IMR-90 (cell line): ENCODE results near the gene DIAPH2. TPM values are rescaled to one million over a fixed set of nuclear protein-coding genes. Genes with fewer than 3 reads are reported as not detected.

Experiments
- ATAC-seq: fragments of 200-7000 bp; cut with Tn5 transposase; 2 replicates; pipeline ENCODE4 v1.9.1; 2020; ENCODE audit warnings: low read depth, mild to moderate bottlenecking, moderate library complexity
- BruUV-seq: library from RNA; stranded (reverse); fragments of 400-500 nt; replicated peaks from 2 replicates; lab custom pipeline; 2021; lab: Mats Ljungman, UMichigan
- CTCF ChIA-PET: fragments of 300-600 bp; formaldehyde crosslinking; extraction: SDS; loops from one replicate; lab custom pipeline; 2021; ENCODE audit warnings: antibody characterized with exemption; lab: Yijun Ruan, JAX
- POLR2A ChIA-PET: fragments of 300-600 bp; sonication (Branson Sonifier 250); formaldehyde crosslinking; loops from one replicate; lab custom pipeline; 2022; ENCODE audit warnings: antibody characterized with exemption; ENCODE audit not compliant: unreplicated experiment; lab: Charles Lee
- DNase-seq: peaks from one replicate; pipeline ENCODE4 v3.0.0; 2013
- H2AFZ ChIP-seq: replicated peaks from 2 replicates; pipeline ENCODE3; 2013; ENCODE audit warnings: low read length, mild to moderate bottlenecking; ENCODE audit not compliant: poor library complexity
- H2AK5ac ChIP-seq: 2 replicates; pipeline ENCODE4 v1.6.1; 2013; ENCODE audit warnings: low read depth, low read length, inconsistent platforms
- H2AK9ac ChIP-seq: replicated peaks from 2 replicates; pipeline ENCODE3; 2013; ENCODE audit warnings: mild to moderate bottlenecking, low read depth, low read length, moderate library complexity; ENCODE audit not compliant: poor library complexity
- H2BK120ac ChIP-seq: 2 replicates; pipeline ENCODE4 v1.6.1; 2013; ENCODE audit warnings: low read depth, low read length, inconsistent platforms
- H2BK15ac ChIP-seq: 3 replicates; pipeline ENCODE4 v1.6.1; 2013; ENCODE audit warnings: low read depth, low read length, inconsistent platforms
- H2BK20ac ChIP-seq: 2 replicates; pipeline ENCODE4 v1.6.1; 2013; ENCODE audit warnings: low read depth, mild to moderate bottlenecking, inconsistent platforms, low read length, moderate library complexity
- H2BK5ac ChIP-seq: 2 replicates; pipeline ENCODE4 v1.6.1; 2013; ENCODE audit warnings: mild to moderate bottlenecking, low read depth, low read length, inconsistent platforms; ENCODE audit not compliant: poor library complexity, severe bottlenecking
- H3K14ac ChIP-seq: replicated peaks from 2 replicates; pipeline ENCODE4 v1.6.1; 2013; ENCODE audit warnings: low read depth, low read length, inconsistent platforms
- H3K18ac ChIP-seq: 2 replicates; pipeline ENCODE4 v1.6.1; 2013; ENCODE audit warnings: low read depth, low read length, control low read depth
- H3K23ac ChIP-seq: 2 replicates; pipeline ENCODE4 v1.6.1; 2013; ENCODE audit warnings: low read depth, low read length, inconsistent platforms
- H3K27ac ChIP-seq: 2 replicates; pipeline ENCODE4 v1.5.1; 2013; ENCODE audit warnings: mild to moderate bottlenecking, control low read depth, low read length; ENCODE audit not compliant: insufficient read depth
- H3K27me3 ChIP-seq: 2 replicates; pipeline ENCODE4 v1.6.1; 2013; ENCODE audit warnings: low read length; ENCODE audit not compliant: control insufficient read depth, insufficient read depth
- H3K36me3 ChIP-seq: 2 replicates; pipeline ENCODE4 v1.6.1; 2013; ENCODE audit warnings: low read length, mixed read lengths; ENCODE audit not compliant: control insufficient read depth, insufficient read depth
- H3K4ac ChIP-seq: 2 replicates; pipeline ENCODE4 v1.6.1; 2013; ENCODE audit warnings: low read depth, low read length, inconsistent platforms
- H3K4me1 ChIP-seq: 2 replicates; pipeline ENCODE4 v1.6.1; 2013; ENCODE audit warnings: low read length, mixed read lengths; ENCODE audit not compliant: control insufficient read depth, insufficient read depth
- H3K4me2 ChIP-seq: 2 replicates; pipeline ENCODE4 v1.6.1; 2013; ENCODE audit warnings: low read depth, mild to moderate bottlenecking, control low read depth, low read length, moderate library complexity
- H3K4me3 ChIP-seq: 2 replicates; pipeline ENCODE4 v1.5.1; 2013; ENCODE audit warnings: low read depth, mild to moderate bottlenecking, control low read depth, low read length, moderate library complexity; ENCODE audit not compliant: insufficient read depth
- H3K56ac ChIP-seq: 2 replicates; pipeline ENCODE4 v1.6.1; 2013; ENCODE audit warnings: low read length, inconsistent platforms; ENCODE audit not compliant: insufficient read depth; ENCODE audit errors: extremely low read depth
- H3K79me1 ChIP-seq, 2 experiments: 2 replicates each; pipeline ENCODE4 v1.6.1; 2013; ENCODE audit warnings: low read length in 2 of 2, inconsistent platforms in 1 of 2, low read depth in 1 of 2
- H3K9ac ChIP-seq: 2 replicates; pipeline ENCODE4 v1.6.1; 2013; ENCODE audit warnings: low read depth, low read length, control low read depth
- H3K9me1 ChIP-seq: 2 replicates; pipeline ENCODE4 v1.6.1; 2013; ENCODE audit warnings: low read length, inconsistent platforms; ENCODE audit not compliant: insufficient read depth
- H3K9me3 ChIP-seq: 2 replicates; pipeline ENCODE4 v1.6.1; 2013; ENCODE audit warnings: low read length; ENCODE audit not compliant: control insufficient read depth, insufficient read depth
- H4K20me1 ChIP-seq: 2 replicates; pipeline ENCODE4 v1.6.1; 2013; ENCODE audit warnings: low read length, inconsistent platforms; ENCODE audit not compliant: insufficient read depth
- H4K5ac ChIP-seq: 2 replicates; pipeline ENCODE4 v1.6.1; 2013; ENCODE audit warnings: mild to moderate bottlenecking, low read depth, low read length, control low read depth
- H4K8ac ChIP-seq, 2 experiments: 2 replicates each; pipeline ENCODE4 v1.6.1; 2013; ENCODE audit warnings: low read depth in 2 of 2, low read length in 2 of 2, control low read depth in 1 of 2, inconsistent platforms in 1 of 2
- H4K91ac ChIP-seq: 2 replicates; pipeline ENCODE4 v1.6.1; 2013; ENCODE audit warnings: low read depth, low read length, inconsistent platforms; ENCODE audit not compliant: insufficient read depth
- BHLHE40 ChIP-seq: fragments of 150-350 bp; IDR thresholded peaks from 2 replicates; pipeline ENCODE4 v1.6.1; 2016; ENCODE audit warnings: mild to moderate bottlenecking, low read depth, low read length
- CEBPB ChIP-seq: IDR thresholded peaks from 2 replicates; pipeline ENCODE4 v1.6.1; 2012; ENCODE audit warnings: low read depth, low read length, improper control_type of control experiment
- CHD1 ChIP-seq: IDR thresholded peaks from 2 replicates; pipeline ENCODE4 v1.6.1; 2012; ENCODE audit warnings: low read depth, low read length, improper control_type of control experiment
- CTCF ChIP-seq: conservative IDR thresholded peaks from 2 replicates; pipeline ENCODE4 v1.5.1; 2012; ENCODE audit warnings: mild to moderate bottlenecking, low read depth, low read length, improper control_type of control experiment
- FOS ChIP-seq: fragments of 150-350 bp; IDR thresholded peaks from 2 replicates; pipeline ENCODE4 v1.6.1; 2016; ENCODE audit warnings: low read depth, low read length
- MAFK ChIP-seq: IDR thresholded peaks from 2 replicates; pipeline ENCODE4 v1.6.1; 2012; ENCODE audit warnings: low read depth, low read length, improper control_type of control experiment
- MAZ ChIP-seq: IDR thresholded peaks from 2 replicates; pipeline ENCODE4 v1.6.1; 2012; ENCODE audit warnings: low read depth, mild to moderate bottlenecking, low read length, improper control_type of control experiment, moderate library complexity, borderline replicate concordance
- MXI1 ChIP-seq: IDR thresholded peaks from 2 replicates; pipeline ENCODE4 v1.6.1; 2012; ENCODE audit warnings: low read depth, mild to moderate bottlenecking, low read length, moderate library complexity, borderline replicate concordance
- NFE2L2 ChIP-seq: fragments of 150-350 bp; IDR thresholded peaks from 2 replicates; pipeline ENCODE4 v1.6.1; 2016; ENCODE audit warnings: low read depth, mild to moderate bottlenecking, low read length
- POLR2A ChIP-seq: IDR thresholded peaks from 2 replicates; pipeline ENCODE4 v1.6.1; 2012; ENCODE audit warnings: mild to moderate bottlenecking, low read depth, low read length
- RAD21 ChIP-seq: IDR thresholded peaks from 2 replicates; pipeline ENCODE4 v1.6.1; 2012; ENCODE audit warnings: low read length, improper control_type of control experiment
- RCOR1 ChIP-seq: IDR thresholded peaks from 2 replicates; pipeline ENCODE4 v1.6.1; 2012; ENCODE audit warnings: mild to moderate bottlenecking, low read length, improper control_type of control experiment; ENCODE audit not compliant: insufficient replicate concordance
- RFX5 ChIP-seq: IDR thresholded peaks from 2 replicates; pipeline ENCODE4 v1.8.0; 2012; ENCODE audit warnings: low read depth, mild to moderate bottlenecking, low read length, moderate library complexity
- SMC3 ChIP-seq: fragments of 150-350 bp; IDR thresholded peaks from 2 replicates; pipeline ENCODE4 v1.6.1; 2016; ENCODE audit warnings: low read depth, mild to moderate bottlenecking, antibody characterized with exemption, low read length, moderate library complexity
- USF2 ChIP-seq: fragments of 150-350 bp; IDR thresholded peaks from 2 replicates; pipeline ENCODE4 v1.6.1; 2017; ENCODE audit warnings: mild to moderate bottlenecking, antibody characterized with exemption, low read length, low read depth
- WGBS, 2 experiments: methylation state at CpG; one replicate each; pipeline versions ENCODE4 v1.1.5 to v1.1.7; 2013; ENCODE audit warnings: missing lambda C conversion rate in 2 of 2; ENCODE audit not compliant: insufficient read length in 1 of 2; ENCODE audit errors: extremely low coverage in 2 of 2; 5-methylcytosine and 5-hydroxymethylcytosine counted together
- dilution Hi-C: fragments of 300-500 bp; cut with HindIII; formaldehyde crosslinking; loops from one replicate; pipeline ENCODE4 v1.14.3; 2018; ENCODE audit warnings: low sequenced_read_pairs; ENCODE audit not compliant: unreplicated experiment
- in situ Hi-C: fragments of 300-500 bp; cut with MboI; formaldehyde crosslinking; loops from 3 replicates; pipeline ENCODE4 v1.14.3; 2019; ENCODE audit warnings: low sequenced_read_pairs, inconsistent platforms, mixed read lengths
- intact Hi-C: fragments of 100-400 bp; cut with micrococcal nuclease; formaldehyde crosslinking; loops from 2 replicates; pipeline ENCODE4 v1.10.0; 2022
- polyA plus RNA-seq, 3 experiments: library from polyadenylated mRNA; depleted of rRNA; stranded (reverse); fragments of >200 nt; gene quantifications; 2 replicates each; pipeline ENCODE4 v1.2.3, GENCODE V29; 2012; ENCODE audit warnings: low replicate concordance in 1 of 3
- total RNA-seq: library from RNA; depleted of rRNA; stranded (reverse); fragments of >200 nt; gene quantifications from 2 replicates; pipeline ENCODE4 v1.2.3, GENCODE V29; 2012
- TF ChIP-seq, protein P1 (sequence below): fragments of 150-350 bp; IDR thresholded peaks from 2 replicates; pipeline ENCODE4 v1.6.1; 2016; ENCODE audit warnings: low read depth, mild to moderate bottlenecking, low read length, moderate library complexity, borderline replicate concordance

The DIAPH2 gene
- total and polyA plus RNA-seq, 2 of the 4 experiments (the other 2 are of a cell fraction) = 3.6 to 19.9 TPM

- Histone ChIP-seq H4K8ac (no peak overlapping the region), H3K9ac (no peak overlapping the region), H3K14ac (no peak overlapping the region), H3K79me1 (no peaks in the 10 kb centered on the region), H3K4me1 (no peaks in the 10 kb centered on the region), H3K9me1 (no peaks in the 10 kb centered on the region), H3K4me3 (no peak overlapping the region), H3K9me3 (no peaks in the 10 kb centered on the region), H3K4me2 (no peak overlapping the region), H3K36me3 (no peaks in the 10 kb centered on the region), H2AK9ac (no peak overlapping the region), H2BK120ac (no peak overlapping the region), H2BK5ac (no peak overlapping the region), H3K23ac (no peak overlapping the region), H4K5ac (no peak overlapping the region), H3K18ac (no peak overlapping the region), H3K4ac (no peak overlapping the region), H2BK15ac (no peak overlapping the region), H3K56ac (no peak overlapping the region), H2BK20ac (no peak overlapping the region), H2AFZ (no peak overlapping the region), H4K91ac (no peak overlapping the region), H2AK5ac (no peak overlapping the region), H3K27me3 (no peaks in the 10 kb centered on the region), H4K20me1 (no peaks in the 10 kb centered on the region), H3K27ac (no peak overlapping the region)
- intact Hi-C loops = no loop called here
- CTCF ChIA-PET = interaction anchor here (1.1 kb wide), 1 partner anchor 15 kb away, joined by 3 read pairs; no protein-coding TSS in a partner anchor
- no peak for DNase-seq
- in situ Hi-C loops = loop anchor here (25.0 kb wide), 1 partner anchor 924 kb away; no protein-coding TSS in a partner anchor
- ATAC-seq = no peak
- no peak for TF ChIP-seq POLR2A
- TF ChIP-seq, protein P1, sequence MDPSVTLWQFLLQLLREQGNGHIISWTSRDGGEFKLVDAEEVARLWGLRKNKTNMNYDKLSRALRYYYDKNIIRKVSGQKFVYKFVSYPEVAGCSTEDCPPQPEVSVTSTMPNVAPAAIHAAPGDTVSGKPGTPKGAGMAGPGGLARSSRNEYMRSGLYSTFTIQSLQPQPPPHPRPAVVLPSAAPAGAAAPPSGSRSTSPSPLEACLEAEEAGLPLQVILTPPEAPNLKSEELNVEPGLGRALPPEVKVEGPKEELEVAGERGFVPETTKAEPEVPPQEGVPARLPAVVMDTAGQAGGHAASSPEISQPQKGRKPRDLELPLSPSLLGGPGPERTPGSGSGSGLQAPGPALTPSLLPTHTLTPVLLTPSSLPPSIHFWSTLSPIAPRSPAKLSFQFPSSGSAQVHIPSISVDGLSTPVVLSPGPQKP = no peak
- TF ChIP-seq SMC3 = no peak
- no peak for TF ChIP-seq CHD1
- no peak for TF ChIP-seq RFX5
- no peak for TF ChIP-seq NFE2L2
- no peak for TF ChIP-seq CEBPB
- TF ChIP-seq BHLHE40 = no peak
- no peak for TF ChIP-seq RAD21
- TF ChIP-seq FOS = no peak
- TF ChIP-seq RCOR1 = no peak
- TF ChIP-seq MAZ = no peak
- TF ChIP-seq CTCF = no peak
- no peak for TF ChIP-seq USF2
- no peak for TF ChIP-seq MAFK
- TF ChIP-seq MXI1 = no peak
- dilution Hi-C loops = no loop called here
- POLR2A ChIA-PET = no interaction called here
- no TSS peak for BruUV-seq
- WGBS, 2 experiments = no CpG with 5 or more reads among the region's 4 CpGs
These were observed 79.0 kb downstream of the DIAPH2 start for GRCh38 chrX:96763608-96764007.
